Esophagus muscularis mucosa (tissue), 4 donors: Measurements from ENCODE around the gene LILRA2. TPM values are rescaled to one million over a fixed set of nuclear protein-coding genes. Genes with fewer than 3 reads are reported as not detected.

Experiments
- DNase-seq: peaks from one replicate; pipeline ENCODE4 v3.0.0-alpha.2; 2017; ENCODE audit errors: extremely low spot score
- H3K27ac ChIP-seq, 4 donors: fragments of 200-600 bp; sonication (generic); replicated peaks in 1 of 4; 1 replicate in 3 of 4; 2 replicates in 1 of 4; pipeline ENCODE4 v1.5.1; 2016 to 2019; ENCODE audit warnings: mild to moderate bottlenecking in 1 of 4
- H3K27me3 ChIP-seq, 4 donors: fragments of 200-600 bp; sonication (generic); one replicate each; pipeline versions ENCODE4 v1.5.1 to v1.6.0; 2016 to 2019
- H3K36me3 ChIP-seq, 4 donors: fragments of 200-600 bp; sonication (generic); one replicate each; pipeline ENCODE4 v1.5.1; 2016 to 2019
- H3K4me1 ChIP-seq, 4 donors: fragments of 200-600 bp; sonication (generic); one replicate each; pipeline ENCODE4 v1.5.1; 2016 to 2019
- H3K4me3 ChIP-seq, 4 donors: fragments of 200-600 bp; sonication (generic); 1 replicate in 2 of 4; 2 replicates in 2 of 4; pipeline ENCODE4 v1.5.1; 2016 to 2019; ENCODE audit warnings: mild to moderate bottlenecking in 4 of 4, moderate library complexity in 1 of 4
- H3K9me3 ChIP-seq, 4 donors: fragments of 200-600 bp; sonication (generic); 1 replicate in 3 of 4; 2 replicates in 1 of 4; pipeline ENCODE4 v1.5.1; 2016 to 2019
- EP300 ChIP-seq: sonication (generic); formaldehyde crosslinking; IDR thresholded peaks from one replicate; pipeline ENCODE4 v1.6.1; 2017; ENCODE audit warnings: antibody characterized with exemption
- POLR2A ChIP-seq: fragments of 450-650 bp; IDR thresholded peaks from one replicate; pipeline ENCODE4 v1.6.1; 2017; ENCODE audit warnings: antibody characterized with exemption, moderate library complexity, mild to moderate bottlenecking, low read depth
- POLR2AphosphoS5 ChIP-seq, 2 donors: sonication (generic); formaldehyde crosslinking; IDR thresholded peaks; one replicate each; pipeline ENCODE4 v1.6.1; 2017; ENCODE audit warnings: antibody characterized with exemption in 2 of 2
- WGBS: methylation state at CpG from one replicate; pipeline ENCODE4 v1.1.5; 2018; 5-methylcytosine and 5-hydroxymethylcytosine counted together
- intact Hi-C: fragments of 100-400 bp; cut with DNase I; formaldehyde crosslinking; loops from one replicate; pipeline ENCODE4 v1.15.1; 2023
- total RNA-seq, 4 donors: library from RNA; depleted of rRNA; stranded (reverse); fragments of >200 nt; gene quantifications; one replicate each; pipeline versions ENCODE4 v1.1.0 to v1.2.1, GENCODE V29; 2016
- TF ChIP-seq, protein P1 (sequence below), 3 experiments: fragments of 200-600 bp in 2 of 3; fragments of 450-650 bp in 1 of 3; sonication (generic) in 2 of 3; IDR thresholded peaks; one replicate each; pipeline ENCODE4 v1.5.1; 2017 to 2019; ENCODE audit warnings: antibody characterized with exemption in 3 of 3, mild to moderate bottlenecking in 2 of 3, moderate library complexity in 1 of 3

The LILRA2 gene
- total RNA-seq, 4 donors from 2014 or later: 0.83 to 4.6 (median 2.3) TPM

DNA sequence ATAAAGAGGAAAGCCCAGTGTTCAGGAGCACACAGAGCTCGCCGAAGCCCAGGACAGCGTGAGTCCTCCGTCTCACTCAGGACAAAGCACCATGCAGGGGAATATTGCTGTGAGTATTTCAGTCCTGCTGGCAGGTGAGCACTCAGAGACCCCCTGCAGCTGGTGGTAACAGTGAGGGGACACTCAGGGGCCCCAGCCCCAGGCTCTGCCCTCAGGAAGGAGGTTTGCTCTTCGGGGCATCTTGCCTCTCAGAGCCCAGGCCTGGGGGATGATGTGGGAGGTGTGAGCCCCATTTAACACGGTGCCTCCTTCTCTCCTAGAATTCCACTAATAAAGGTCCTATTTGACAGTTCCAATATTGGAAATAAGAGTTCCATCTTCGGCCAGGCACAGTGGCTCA, 34.6 kb downstream of the LILRA2 start:
- H3K36me3 ChIP-seq: no peaks in the 10 kb centered on the region
- intact Hi-C loops: no loop called here
- no peaks in the 10 kb centered on the region for H3K4me1 ChIP-seq
- TF ChIP-seq EP300 (no peak), POLR2AphosphoS5 (IDR thresholded peaks at IDR 0.05) (no peak), POLR2A (no peak)
- TF ChIP-seq, protein P1, sequence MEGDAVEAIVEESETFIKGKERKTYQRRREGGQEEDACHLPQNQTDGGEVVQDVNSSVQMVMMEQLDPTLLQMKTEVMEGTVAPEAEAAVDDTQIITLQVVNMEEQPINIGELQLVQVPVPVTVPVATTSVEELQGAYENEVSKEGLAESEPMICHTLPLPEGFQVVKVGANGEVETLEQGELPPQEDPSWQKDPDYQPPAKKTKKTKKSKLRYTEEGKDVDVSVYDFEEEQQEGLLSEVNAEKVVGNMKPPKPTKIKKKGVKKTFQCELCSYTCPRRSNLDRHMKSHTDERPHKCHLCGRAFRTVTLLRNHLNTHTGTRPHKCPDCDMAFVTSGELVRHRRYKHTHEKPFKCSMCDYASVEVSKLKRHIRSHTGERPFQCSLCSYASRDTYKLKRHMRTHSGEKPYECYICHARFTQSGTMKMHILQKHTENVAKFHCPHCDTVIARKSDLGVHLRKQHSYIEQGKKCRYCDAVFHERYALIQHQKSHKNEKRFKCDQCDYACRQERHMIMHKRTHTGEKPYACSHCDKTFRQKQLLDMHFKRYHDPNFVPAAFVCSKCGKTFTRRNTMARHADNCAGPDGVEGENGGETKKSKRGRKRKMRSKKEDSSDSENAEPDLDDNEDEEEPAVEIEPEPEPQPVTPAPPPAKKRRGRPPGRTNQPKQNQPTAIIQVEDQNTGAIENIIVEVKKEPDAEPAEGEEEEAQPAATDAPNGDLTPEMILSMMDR (IDR thresholded peaks at IDR 0.05): no peak
- no peak overlapping the region for H3K27ac ChIP-seq
- no peak for DNase-seq
- H3K9me3 ChIP-seq: peaks cover 0 to 46% (median 18%) of the 10 kb centered on the region in 4 donors
- peaks cover 0 to 32% (median 0%) of the 10 kb centered on the region in 4 donors for H3K27me3 ChIP-seq
- H3K4me3 ChIP-seq: no peak overlapping the region
- WGBS: 86% methylated on average over 7 of the region's 7 CpGs

DNA sequence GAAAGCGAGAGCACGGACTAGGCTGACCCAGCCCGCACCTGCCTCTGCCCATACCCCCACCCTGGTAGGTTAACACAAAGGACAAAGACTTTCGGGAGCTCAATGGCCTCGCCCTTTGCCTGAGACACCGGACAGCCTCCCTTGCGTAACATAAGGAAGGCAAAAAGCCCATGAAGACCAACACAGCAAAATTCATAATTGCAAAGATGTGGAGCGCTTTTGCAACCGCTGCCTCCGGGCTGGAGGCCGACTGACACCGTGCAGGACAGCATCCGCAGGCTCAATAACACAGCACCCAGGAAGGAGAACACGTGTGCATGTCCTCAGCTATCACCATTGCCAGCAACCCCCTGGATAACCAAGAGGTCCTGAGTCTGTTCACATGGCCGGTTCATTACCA, 35.2 kb downstream of the LILRA2 start:
- 77% methylated on average over 12 of the region's 15 CpGs for WGBS
- Histone ChIP-seq H3K4me1 (no peaks in the 10 kb centered on the region), H3K27me3 (peaks cover 0 to 32% (median 0%) of the 10 kb centered on the region in 4 donors), H3K27ac (no peak overlapping the region), H3K4me3 (no peak overlapping the region), H3K36me3 (no peaks in the 10 kb centered on the region), H3K9me3 (peaks cover 0 to 48% (median 18%) of the 10 kb centered on the region in 4 donors)
- no peak for DNase-seq
- TF ChIP-seq EP300 (no peak), POLR2AphosphoS5 (IDR thresholded peaks at IDR 0.05) (no peak), POLR2A (no peak)
- TF ChIP-seq, protein P1 (IDR thresholded peaks at IDR 0.05): no peak
- intact Hi-C loops: no loop called here

DNA sequence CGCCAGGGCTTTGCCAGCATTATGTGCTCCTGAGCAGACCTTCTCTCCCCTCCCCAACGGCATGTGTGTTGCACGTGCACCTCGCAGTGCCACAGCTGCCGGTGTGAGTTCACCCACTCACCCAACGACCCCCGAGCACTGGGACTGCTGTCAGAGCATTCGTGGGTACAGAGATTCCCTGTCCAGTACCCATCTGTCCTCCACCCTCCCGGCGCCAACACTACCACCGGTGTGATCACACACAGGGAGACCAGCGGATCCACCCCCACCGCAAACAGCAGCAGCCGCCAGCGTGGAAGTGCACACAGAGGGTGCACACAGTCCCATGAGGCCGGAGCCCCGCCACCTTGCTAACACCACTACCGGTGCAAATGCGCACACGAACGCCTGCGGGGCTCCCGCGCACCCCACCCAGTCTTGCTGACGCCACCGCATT, 35.8 kb downstream of the LILRA2 start:
- peaks cover 0 to 49% (median 17%) of the 10 kb centered on the region in 4 donors for H3K9me3 ChIP-seq
- H3K4me1 ChIP-seq: no peaks in the 10 kb centered on the region
- no peak overlapping the region for H3K27ac ChIP-seq
- peak; percentile 68 for DNase-seq
- 91% methylated on average over 21 of the region's 26 CpGs for WGBS
- intact Hi-C loops: no loop called here
- no peak overlapping the region for H3K4me3 ChIP-seq
- no peaks in the 10 kb centered on the region for H3K36me3 ChIP-seq
- no peak for TF ChIP-seq EP300
- TF ChIP-seq, protein P1 (IDR thresholded peaks at IDR 0.05): no peak
- TF ChIP-seq POLR2AphosphoS5 (IDR thresholded peaks at IDR 0.05): no peak
- TF ChIP-seq POLR2A: no peak
- peaks cover 0 to 32% (median 0%) of the 10 kb centered on the region in 4 donors for H3K27me3 ChIP-seq

DNA sequence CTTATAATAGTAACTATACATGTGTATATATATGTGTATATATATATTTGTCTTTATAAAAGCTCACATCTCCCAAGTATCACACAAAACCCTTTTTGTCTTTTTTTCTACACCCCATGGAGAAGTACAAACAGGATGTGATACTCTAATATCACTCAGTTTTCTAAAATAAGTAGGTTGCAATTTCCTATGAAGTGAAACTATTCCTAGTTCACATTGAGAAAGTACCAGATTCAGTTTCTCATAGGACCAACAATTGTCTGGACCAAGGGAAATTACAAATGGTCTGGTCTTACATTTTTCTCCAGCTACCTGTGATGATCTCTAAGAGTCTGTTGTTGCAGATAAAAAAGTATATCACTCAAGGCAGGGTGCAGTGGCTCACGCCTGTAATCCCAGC, 38.8 kb downstream of the LILRA2 start:
- TF ChIP-seq, protein P1 (IDR thresholded peaks at IDR 0.05): no peak
- TF ChIP-seq POLR2A (no peak), EP300 (no peak), POLR2AphosphoS5 (IDR thresholded peaks at IDR 0.05) (no peak)
- WGBS: 83% methylated on average over 1 of the region's 1 CpG

DNA sequence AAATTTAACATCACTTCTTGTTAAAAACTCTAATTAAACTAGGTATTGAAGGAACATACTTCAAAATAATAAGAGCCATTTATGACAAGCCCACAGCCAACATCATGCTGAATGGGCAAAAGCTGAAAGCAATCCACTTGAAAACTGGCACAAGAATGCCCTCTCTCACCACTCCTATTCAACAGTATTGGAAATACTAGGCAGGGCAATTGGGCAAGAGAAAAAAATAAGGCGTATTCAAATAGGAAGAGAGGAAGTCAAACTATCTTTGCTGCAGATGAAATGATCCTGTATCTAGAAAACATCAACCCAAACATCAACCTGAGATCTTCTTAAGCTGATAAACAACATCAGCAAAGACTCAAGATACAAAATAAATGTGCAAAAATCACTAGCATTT, 41.1 kb downstream of the LILRA2 start:
- no peaks in the 10 kb centered on the region for H3K4me1 ChIP-seq
- peak; percentile 26 for DNase-seq
- H3K36me3 ChIP-seq: no peaks in the 10 kb centered on the region
- peaks cover 0 to 22% (median 0%) of the 10 kb centered on the region in 4 donors for H3K9me3 ChIP-seq
- TF ChIP-seq, protein P1 (IDR thresholded peaks at IDR 0.05): no peak
- TF ChIP-seq EP300: no peak
- no peak for TF ChIP-seq POLR2AphosphoS5 (IDR thresholded peaks at IDR 0.05)
- TF ChIP-seq POLR2A: no peak
- H3K27me3 ChIP-seq: no peaks in the 10 kb centered on the region
- 81% methylated on average over 1 of the region's 1 CpG for WGBS
- H3K27ac ChIP-seq: no peak overlapping the region
- intact Hi-C loops: no loop called here
- H3K4me3 ChIP-seq: no peak overlapping the region

More for the DNA sequence above, 38.8 kb downstream of the LILRA2 start:
- intact Hi-C loops: no loop called here
- Histone ChIP-seq H3K36me3 (no peaks in the 10 kb centered on the region), H3K27me3 (peaks cover 0 to 19% (median 0%) of the 10 kb centered on the region in 4 donors), H3K4me1 (no peaks in the 10 kb centered on the region), H3K27ac (no peak overlapping the region), H3K4me3 (no peak overlapping the region), H3K9me3 (peaks cover 0 to 30% (median 2%) of the 10 kb centered on the region in 4 donors)
- DNase-seq: peak; percentile 14
